ENCODE measurements around the gene DLGAP1. TPM values are rescaled to one million over a fixed set of nuclear protein-coding genes. Genes with fewer than 3 reads are reported as not detected.

The DLGAP1 gene
- total RNA-seq, 1 donor from 2014 or later: 0.05 TPM

DNA sequence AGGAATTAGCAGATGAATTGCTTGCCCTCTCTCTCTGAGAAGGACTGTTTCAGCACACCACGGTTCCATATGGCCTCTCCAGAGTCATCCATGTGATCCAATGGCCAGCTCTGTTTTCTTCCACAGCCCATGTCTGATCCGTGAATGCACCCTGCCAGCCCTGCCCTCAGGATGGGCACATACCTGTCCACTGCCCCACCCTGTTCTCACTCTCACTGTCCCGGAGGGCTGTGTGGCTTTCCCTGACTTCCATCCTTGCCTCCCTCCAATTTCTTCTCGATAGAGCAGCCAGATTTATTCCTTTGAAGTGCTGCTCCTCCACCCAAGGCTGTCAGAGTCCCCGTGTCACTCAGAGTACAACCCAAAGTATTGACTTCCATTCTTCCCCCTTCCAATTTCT is 662.0 kb downstream of the DLGAP1 start:
- H3K36me3 Mint-ChIP-seq (ENCODE audit: unreplicated experiment): no peaks in the 10 kb centered on the region
- TF ChIP-seq, protein P1, sequence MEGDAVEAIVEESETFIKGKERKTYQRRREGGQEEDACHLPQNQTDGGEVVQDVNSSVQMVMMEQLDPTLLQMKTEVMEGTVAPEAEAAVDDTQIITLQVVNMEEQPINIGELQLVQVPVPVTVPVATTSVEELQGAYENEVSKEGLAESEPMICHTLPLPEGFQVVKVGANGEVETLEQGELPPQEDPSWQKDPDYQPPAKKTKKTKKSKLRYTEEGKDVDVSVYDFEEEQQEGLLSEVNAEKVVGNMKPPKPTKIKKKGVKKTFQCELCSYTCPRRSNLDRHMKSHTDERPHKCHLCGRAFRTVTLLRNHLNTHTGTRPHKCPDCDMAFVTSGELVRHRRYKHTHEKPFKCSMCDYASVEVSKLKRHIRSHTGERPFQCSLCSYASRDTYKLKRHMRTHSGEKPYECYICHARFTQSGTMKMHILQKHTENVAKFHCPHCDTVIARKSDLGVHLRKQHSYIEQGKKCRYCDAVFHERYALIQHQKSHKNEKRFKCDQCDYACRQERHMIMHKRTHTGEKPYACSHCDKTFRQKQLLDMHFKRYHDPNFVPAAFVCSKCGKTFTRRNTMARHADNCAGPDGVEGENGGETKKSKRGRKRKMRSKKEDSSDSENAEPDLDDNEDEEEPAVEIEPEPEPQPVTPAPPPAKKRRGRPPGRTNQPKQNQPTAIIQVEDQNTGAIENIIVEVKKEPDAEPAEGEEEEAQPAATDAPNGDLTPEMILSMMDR (IDR thresholded peaks at IDR 0.05): no peak
- H3K4me1 Mint-ChIP-seq (ENCODE audit: unreplicated experiment): peaks cover 18% of the 10 kb centered on the region
- no peak overlapping the region for H3K4me3 Mint-ChIP-seq (ENCODE audit: unreplicated experiment)
- H3K27me3 Mint-ChIP-seq (ENCODE audit: unreplicated experiment): no peaks in the 10 kb centered on the region
- H3K9me3 Mint-ChIP-seq (ENCODE audit: unreplicated experiment): no peaks in the 10 kb centered on the region
- H3K27ac Mint-ChIP-seq (ENCODE audit: unreplicated experiment): no peak overlapping the region
- no peak for DNase-seq (ENCODE audit: extremely low spot score, unreplicated experiment)

DNA sequence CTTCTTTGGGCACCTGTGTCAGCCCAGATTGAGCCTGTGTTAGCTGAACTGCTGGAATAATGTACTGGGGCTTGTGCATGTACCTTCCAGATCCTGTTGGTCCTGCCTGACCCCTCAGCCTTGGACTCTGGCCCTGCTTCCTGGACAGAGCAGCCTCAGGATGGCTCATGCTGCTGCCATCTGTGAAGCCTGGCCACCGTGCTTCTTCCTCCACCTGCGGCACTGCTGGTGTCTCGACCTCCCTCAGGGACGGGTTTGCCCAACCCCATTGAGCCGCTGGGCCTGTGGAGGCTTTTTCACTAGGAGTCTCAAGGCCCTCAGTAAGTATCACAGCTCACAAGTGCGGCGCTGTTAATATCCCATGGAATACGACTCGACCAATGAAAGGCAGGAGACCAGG is 662.4 kb downstream of the DLGAP1 start:
- H3K4me1 Mint-ChIP-seq (ENCODE audit: unreplicated experiment): peaks cover 18% of the 10 kb centered on the region
- TF ChIP-seq, protein P1 (IDR thresholded peaks at IDR 0.05): no peak

DNA sequence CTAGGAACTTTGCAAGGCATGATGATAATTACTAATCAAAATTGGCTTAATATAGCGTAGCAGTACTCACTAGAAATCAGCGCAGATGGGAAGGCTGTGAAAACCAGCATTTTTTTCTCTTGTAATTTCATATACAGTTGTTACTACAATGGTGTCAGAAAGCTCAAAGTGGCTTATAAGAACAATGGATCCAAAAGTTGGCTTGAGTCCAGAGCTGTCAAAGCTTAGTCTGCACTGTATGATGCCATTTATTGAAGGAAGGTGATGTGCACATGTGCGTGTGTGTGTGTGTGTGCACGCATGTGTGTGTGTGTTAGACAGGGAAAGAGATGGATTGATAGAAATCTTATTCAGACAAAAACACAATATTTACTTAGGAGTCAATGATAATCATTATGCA is 663.9 kb downstream of the DLGAP1 start:
- Mint-ChIP-seq H3K36me3 (ENCODE audit: unreplicated experiment) (no peaks in the 10 kb centered on the region), H3K27ac (ENCODE audit: unreplicated experiment) (no peak overlapping the region), H3K4me3 (ENCODE audit: unreplicated experiment) (no peak overlapping the region), H3K4me1 (ENCODE audit: unreplicated experiment) (peaks cover 18% of the 10 kb centered on the region), H3K27me3 (ENCODE audit: unreplicated experiment) (no peaks in the 10 kb centered on the region), H3K9me3 (ENCODE audit: unreplicated experiment) (no peaks in the 10 kb centered on the region)
- DNase-seq (ENCODE audit: extremely low spot score, unreplicated experiment): no peak
- TF ChIP-seq, protein P1 (IDR thresholded peaks at IDR 0.05): no peak

More for the DNA sequence above, 662.4 kb downstream of the DLGAP1 start:
- no peaks in the 10 kb centered on the region for H3K36me3 Mint-ChIP-seq (ENCODE audit: unreplicated experiment)
- no peaks in the 10 kb centered on the region for H3K27me3 Mint-ChIP-seq (ENCODE audit: unreplicated experiment)
- no peak overlapping the region for H3K4me3 Mint-ChIP-seq (ENCODE audit: unreplicated experiment)
- no peak overlapping the region for H3K27ac Mint-ChIP-seq (ENCODE audit: unreplicated experiment)
- no peaks in the 10 kb centered on the region for H3K9me3 Mint-ChIP-seq (ENCODE audit: unreplicated experiment)
- DNase-seq (ENCODE audit: extremely low spot score, unreplicated experiment): no peak

DNA sequence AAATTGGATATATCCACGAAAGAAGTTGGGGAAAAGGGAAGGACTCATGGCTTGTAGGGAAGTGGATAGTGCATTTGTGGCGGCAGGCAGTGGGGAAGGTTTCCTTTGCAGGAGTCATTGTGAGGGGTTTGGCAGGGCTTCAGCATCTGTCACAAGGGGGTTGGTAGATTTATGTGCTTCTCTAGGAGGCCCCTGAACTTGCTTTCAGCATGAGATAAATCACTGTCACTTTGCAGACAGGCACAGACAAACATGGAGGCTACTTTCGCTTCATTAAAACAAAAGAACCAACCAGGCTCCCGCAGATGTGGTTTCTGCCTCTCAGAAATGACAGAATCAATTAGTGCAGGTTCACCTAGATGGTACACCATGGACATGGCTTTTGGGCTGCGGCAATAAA is 664.4 kb downstream of the DLGAP1 start:
- no peak for DNase-seq (ENCODE audit: extremely low spot score, unreplicated experiment)
- TF ChIP-seq, protein P1 (IDR thresholded peaks at IDR 0.05): no peak
- Mint-ChIP-seq H3K27me3 (ENCODE audit: unreplicated experiment) (no peaks in the 10 kb centered on the region), H3K4me3 (ENCODE audit: unreplicated experiment) (no peak overlapping the region), H3K9me3 (ENCODE audit: unreplicated experiment) (no peaks in the 10 kb centered on the region), H3K27ac (ENCODE audit: unreplicated experiment) (no peak overlapping the region), H3K4me1 (ENCODE audit: unreplicated experiment) (peaks cover 16% of the 10 kb centered on the region), H3K36me3 (ENCODE audit: unreplicated experiment) (no peaks in the 10 kb centered on the region)

DNA sequence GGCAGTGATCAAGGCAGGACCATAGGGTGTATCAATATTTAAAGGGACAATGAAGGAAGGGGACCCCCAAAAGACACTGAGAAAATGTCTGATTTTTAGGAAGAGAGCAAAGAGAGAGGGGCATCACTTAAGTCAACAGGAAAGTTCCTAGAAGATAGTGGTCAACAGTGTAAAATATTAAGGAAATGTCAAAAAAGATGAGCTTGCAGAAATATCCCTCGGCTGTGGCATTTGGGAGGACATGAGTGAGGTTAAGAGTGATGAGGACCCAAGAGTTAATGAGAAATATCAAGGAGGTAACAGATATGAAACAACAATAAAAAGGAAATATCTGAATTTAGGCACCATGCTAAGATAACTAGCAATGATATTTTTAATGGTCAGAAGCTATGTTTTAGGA is 665.6 kb downstream of the DLGAP1 start:
- Mint-ChIP-seq H3K27ac (ENCODE audit: unreplicated experiment) (no peak overlapping the region), H3K9me3 (ENCODE audit: unreplicated experiment) (peaks cover 6% of the 10 kb centered on the region), H3K4me1 (ENCODE audit: unreplicated experiment) (peaks cover 8% of the 10 kb centered on the region), H3K36me3 (ENCODE audit: unreplicated experiment) (no peaks in the 10 kb centered on the region), H3K4me3 (ENCODE audit: unreplicated experiment) (no peak overlapping the region), H3K27me3 (ENCODE audit: unreplicated experiment) (no peaks in the 10 kb centered on the region)
- TF ChIP-seq, protein P1 (IDR thresholded peaks at IDR 0.05): no peak
- DNase-seq (ENCODE audit: extremely low spot score, unreplicated experiment): no peak
